Suppressor macrophage treated with lipopolysaccharide for 4 hours (primary cell): Measurements from ENCODE around the gene SRP68.

Experiments used
- DNase-seq: peaks from one replicate; pipeline ENCODE4 v3.0.0-alpha.2; 2020

SRP68 gene

DNA sequence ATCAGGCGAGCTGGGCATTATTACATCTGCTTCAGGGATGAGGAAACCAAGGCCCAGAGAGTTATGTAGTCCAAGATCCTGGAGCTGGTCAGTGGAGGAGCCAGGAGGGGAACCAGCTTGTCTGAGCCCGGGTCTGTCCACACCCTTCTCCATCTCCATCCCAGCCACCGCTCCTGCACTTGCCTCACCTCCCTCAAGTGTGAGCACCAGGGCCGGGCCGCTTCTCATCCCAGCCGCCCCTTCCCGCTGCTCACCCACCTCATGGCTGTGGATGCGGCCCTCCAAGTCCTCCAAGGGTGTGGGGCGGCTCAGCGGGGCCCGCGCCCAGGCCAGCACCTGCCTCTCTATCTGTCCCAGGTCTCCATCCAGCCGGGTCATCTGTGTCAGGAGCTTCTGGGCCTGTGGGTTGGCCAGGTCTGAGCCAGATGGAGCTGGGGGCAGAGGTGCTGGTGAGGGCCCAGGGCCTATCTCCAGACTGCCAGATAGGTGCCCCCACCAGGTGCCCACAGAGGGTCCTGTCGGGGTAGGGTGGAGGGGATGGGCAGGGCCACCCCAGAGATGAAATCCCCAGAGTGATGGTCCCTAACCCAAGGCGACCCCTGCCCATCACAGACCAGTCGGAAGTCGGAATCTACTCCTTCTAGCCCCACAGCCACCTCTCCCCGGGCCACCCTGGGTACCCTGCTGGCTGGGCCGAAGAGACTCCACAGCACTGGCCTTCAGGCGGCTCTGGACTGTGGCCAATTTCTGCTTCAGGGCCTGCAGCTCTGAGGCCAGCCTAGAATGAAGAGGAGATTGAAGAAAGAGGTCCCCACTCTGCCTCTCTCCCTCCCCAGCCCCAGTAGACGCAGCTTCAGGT, 54.6 kb downstream of the SRP68 start:
- no peak for DNase-seq

DNA sequence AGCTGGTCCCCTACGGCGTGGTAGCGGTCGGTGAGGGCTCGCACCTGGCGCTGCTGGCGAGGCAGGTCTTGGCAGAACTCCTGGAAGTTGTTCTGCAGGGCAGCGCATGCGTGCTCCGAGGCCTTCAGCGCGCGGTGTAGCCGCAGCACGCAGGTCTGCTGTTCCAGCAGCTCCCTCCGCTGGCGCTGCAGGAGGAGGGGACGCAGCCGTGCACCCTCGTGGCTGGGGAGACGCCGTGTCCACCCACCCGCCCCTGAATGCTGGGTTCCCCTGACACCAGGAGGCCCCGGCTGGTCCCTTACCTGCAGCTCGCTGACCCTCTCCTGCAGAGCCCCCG, 57.4 kb downstream of the SRP68 start:
- no peak for DNase-seq

GRCh38 chr17:76014100-76014924, 58.0 kb downstream of the SRP68 start:
- DNase-seq = peak; percentile 83

- DNase-seq = no peak
Observed at GRCh38 chr17:76013377-76013932, 58.9 kb downstream of the SRP68 start.

- DNase-seq = no peak
Observed at GRCh38 chr17:76011951-76012350, 60.4 kb downstream of the SRP68 start.

DNA sequence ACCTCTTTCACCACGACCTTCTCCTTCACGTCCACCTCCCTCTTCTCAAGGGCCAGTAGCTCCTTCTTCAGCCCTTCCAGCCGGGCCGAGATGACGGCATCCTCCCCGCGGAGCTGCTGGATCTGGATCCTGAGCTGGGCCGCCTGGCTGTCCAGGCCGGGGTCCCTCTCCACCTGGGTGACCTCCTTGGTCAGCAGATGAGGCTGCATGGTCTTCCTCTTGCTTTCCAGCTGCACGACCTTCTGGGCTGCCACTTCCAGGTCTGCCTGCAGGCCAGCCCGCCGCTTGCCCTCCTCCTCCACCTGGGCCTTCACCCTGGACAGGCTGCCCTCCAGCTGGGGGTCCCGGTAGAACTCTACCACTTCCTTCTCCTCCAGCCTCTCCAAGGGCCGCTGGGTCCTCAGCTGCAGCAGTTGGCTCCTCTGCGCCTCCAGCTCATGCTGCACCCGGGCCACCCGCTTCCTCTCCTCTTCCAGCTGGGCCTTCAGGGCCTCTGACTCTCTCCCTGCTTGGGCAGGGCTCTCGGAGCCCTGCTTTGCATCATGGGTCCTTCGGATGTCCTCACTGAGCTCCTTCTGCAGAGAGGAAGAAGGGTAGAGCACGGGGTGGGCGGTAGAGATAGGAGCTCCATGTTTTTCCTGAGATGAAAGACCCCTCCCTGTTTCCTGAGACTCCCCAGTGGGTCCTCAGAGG, 62.2 kb downstream of the SRP68 start:
- DNase-seq = no peak

DNA sequence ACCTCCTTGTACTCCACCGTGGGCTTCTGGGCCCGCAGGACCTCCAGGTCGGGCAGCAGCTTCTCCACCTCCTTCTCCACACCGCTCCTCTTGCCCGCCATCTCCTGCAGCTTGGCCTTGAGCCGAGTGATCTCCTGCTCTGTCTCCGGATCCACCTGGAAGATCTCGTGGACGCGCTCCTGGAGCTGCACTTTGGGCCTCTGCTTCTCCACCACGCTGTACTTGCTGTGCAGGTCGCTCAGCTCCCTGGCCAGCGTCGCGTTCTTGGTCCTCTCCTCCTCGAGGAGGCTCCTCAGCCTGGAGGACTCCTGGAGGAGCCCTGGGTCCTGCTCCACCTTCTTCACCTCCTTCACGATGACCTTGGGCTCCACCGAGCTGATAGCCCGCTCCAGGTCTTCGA, 62.9 kb downstream of the SRP68 start:
- no peak for DNase-seq

- no peak for DNase-seq
Observed at GRCh38 chr17:76008630-76009425, 63.5 kb downstream of the SRP68 start.

DNA sequence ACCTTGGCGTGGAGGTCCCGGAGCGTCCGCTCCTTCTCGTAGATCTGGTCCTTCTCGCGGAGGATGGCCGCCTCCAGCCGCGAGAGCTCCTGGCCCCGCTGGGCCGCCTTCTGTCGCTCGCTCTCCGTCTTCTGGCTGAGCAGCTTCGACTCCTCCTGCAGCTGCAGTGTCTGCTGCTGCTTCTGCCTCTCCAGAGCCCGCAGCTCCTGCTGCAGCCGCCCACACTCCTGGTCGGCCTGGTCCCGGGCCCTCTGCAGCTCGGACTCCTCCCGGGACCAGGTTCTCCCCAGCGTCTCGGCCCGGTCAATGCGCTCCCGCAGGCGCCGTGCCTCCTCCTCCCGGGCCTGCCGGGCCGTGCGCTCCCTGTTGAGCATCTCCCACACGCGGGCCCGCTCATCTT, 64.1 kb downstream of the SRP68 start:
- DNase-seq = no peak

DNA sequence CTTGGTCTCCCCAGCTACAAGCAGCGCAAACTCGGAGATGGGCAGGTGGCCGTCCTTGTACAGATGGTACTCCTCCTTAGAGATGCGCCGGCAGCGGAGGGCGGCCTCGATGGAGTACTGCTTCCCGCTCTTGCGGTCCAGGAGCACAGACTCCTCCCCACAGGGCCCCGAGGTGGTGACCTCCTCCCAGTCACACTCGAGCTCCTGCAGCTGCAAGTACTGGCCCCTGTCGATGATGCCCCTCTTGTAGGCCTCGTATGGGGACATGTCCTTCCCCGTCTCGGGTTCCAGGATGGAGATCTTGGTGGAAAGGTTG, 64.5 kb downstream of the SRP68 start:
- DNase-seq = no peak

- DNase-seq = no peak
Observed at GRCh38 chr17:76007131-76007849, 65.0 kb downstream of the SRP68 start.

- peak; percentile 87 for DNase-seq
Observed at GRCh38 chr17:76005263-76006149, 66.8 kb downstream of the SRP68 start.

DNA sequence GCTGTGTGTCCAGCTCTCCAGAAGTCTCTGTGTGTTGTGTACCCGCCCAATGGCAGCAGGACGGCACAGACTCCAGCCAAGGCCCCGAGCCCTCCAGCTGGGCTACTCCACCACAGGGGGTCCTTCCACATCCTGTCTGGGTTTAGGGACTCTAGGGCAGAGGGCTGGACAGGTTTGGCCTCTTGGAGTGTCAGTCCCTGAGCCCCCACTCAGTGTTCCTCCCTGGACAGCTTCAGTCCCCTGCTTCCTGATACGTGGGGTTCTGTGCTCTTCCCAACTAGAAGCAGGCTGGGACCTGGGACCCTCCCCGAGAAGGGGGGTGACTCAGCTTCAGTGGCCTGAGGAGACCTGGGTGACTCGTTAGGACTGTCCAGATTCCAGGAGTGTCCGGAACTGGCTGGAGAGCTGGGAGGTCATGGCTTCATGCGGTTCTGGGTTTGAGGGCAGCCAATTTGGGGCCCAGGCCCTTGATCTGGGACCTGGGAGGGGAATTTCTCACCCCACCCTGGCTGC, 67.5 kb downstream of the SRP68 start:
- DNase-seq = no peak

DNA sequence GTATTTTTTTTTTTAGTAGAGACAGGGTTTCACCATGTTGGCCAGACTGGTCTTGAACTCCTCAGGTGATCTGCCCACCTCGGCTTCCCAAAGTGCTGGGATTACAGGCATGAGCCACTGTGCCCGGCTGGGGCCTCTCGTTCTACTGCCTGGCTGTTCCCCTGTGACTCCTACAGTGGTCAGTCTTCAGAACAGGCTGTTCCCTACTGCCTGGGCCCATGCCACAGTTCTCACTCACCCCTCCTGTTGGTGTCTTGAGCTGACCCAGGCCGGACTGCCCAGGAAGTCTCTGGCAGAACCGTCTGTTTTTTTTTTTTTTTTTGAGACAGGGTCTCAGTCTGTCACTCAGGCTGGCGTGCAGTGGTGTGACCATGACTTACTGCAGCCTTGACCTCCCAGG, 68.4 kb downstream of the SRP68 start:
- no peak for DNase-seq

- DNase-seq = no peak
Observed at GRCh38 chr17:76002100-76002499, 70.2 kb downstream of the SRP68 start.

DNA sequence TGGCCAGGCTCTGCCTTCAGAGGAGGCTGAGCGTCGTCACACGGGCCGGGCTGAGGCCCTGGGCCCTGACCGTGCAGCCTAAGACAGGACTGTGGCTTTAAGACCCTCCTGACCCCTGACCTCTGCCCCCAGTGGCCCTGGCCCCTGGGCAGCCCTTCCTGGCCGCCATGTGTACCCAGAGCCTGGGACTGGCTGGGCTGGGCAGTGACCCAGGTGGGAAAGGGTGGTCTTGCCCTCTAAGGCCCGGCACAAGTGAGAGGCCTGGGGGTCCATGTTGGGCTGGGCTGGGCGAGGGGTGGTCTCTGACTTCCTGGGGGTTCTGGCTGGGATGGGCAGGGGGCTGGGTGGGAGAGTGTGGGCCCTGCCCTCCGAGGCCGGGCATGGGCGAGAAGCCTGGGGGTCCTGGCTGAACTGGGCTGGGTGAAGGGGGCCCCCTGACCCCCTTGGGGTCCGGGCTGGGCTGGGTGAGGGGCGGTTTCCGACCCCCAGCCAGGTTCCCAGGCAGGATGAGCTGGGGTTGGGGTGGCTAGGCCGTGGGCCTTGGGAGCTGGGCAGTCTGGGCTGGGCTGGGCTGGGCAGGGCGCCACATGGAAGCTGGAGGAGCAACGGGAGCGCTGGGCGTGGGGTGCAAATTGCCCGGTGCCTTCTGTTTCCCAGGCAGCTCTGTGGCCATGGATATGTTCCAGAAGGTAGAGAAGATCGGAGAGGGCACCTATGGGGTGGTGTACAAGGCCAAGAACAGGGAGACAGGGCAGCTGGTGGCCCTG, 71.4 kb downstream of the SRP68 start, which contains the start of gene CDK3:
CDK3 (plus strand) TSS at position 101 of the 767 bp plus-strand sequence; CDS start at position 672, 571 bp downstream.
- DNase-seq = no peak

- DNase-seq = peak; percentile 67
Observed at GRCh38 chr17:76000016-76000754, 72.1 kb downstream of the SRP68 start.

GRCh38 chr17:75998327-75998795, 74.0 kb downstream of the SRP68 start:
- DNase-seq = no peak
